Central memory CD4-positive, alpha-beta T cell (primary cell): ENCODE data around the gene TMUB2.

Experiments
- DNase-seq: peaks from one replicate; pipeline ENCODE4 v3.0.0; 2022

Gene TMUB2

GRCh38 chr17:44176671-44177501 lies 9.9 kb upstream of the TMUB2 start:
- no peak for DNase-seq

GRCh38 chr17:44177640-44178039 lies 9.1 kb upstream of the TMUB2 start:
- DNase-seq, result no peak

GRCh38 chr17:44178133-44178532 lies 8.6 kb upstream of the TMUB2 start:
- no peak for DNase-seq

- no peak for DNase-seq
Observed at GRCh38 chr17:44183024-44183423, 3.7 kb upstream of the TMUB2 start.

- DNase-seq, result no peak
Observed at GRCh38 chr17:44184212-44184810, 2.5 kb upstream of the TMUB2 start.

- DNase-seq, result peak; percentile 53
Observed at GRCh38 chr17:44187131-44187899, 543 bp downstream of the TMUB2 start.

- DNase-seq, result no peak
Observed at GRCh38 chr17:44188576-44189403, 2.0 kb downstream of the TMUB2 start.

- DNase-seq, result no peak
Observed at GRCh38 chr17:44190481-44190880, 3.7 kb downstream of the TMUB2 start.

GRCh38 chr17:44191369-44191768 lies 4.6 kb downstream of the TMUB2 start:
- DNase-seq, result no peak

- no peak for DNase-seq
Observed at GRCh38 chr17:44191941-44192496, 5.2 kb downstream of the TMUB2 start.

- DNase-seq, result no peak
Observed at GRCh38 chr17:44192750-44193149, 6.0 kb downstream of the TMUB2 start.

GRCh38 chr17:44193326-44194084 lies 6.7 kb downstream of the TMUB2 start:
- no peak for DNase-seq

GRCh38 chr17:44197107-44197506 lies 10.3 kb downstream of the TMUB2 start:
- DNase-seq, result no peak

- DNase-seq, result peak; percentile 65
Observed at GRCh38 chr17:44197980-44198720, 11.4 kb downstream of the TMUB2 start.

GRCh38 chr17:44198721-44199552 lies 12.2 kb downstream of the TMUB2 start:
- peak; percentile 51 for DNase-seq

- DNase-seq, result peak; percentile 96
Observed at GRCh38 chr17:44199553-44200477, 13.0 kb downstream of the TMUB2 start, which contains the start of gene ATXN7L3. ATXN7L3 (minus strand) TSS chr17:44199884; CDS start chr17:44198070, 1,814 bp downstream.

- DNase-seq, result no peak
Observed at GRCh38 chr17:44200478-44201155, 13.8 kb downstream of the TMUB2 start.

GRCh38 chr17:44202756-44203155 lies 16.0 kb downstream of the TMUB2 start:
- DNase-seq, result no peak
